Measurements from ENCODE around the gene DDB1. TPM values are rescaled to one million over a fixed set of nuclear protein-coding genes. Genes with fewer than 3 reads are reported as not detected.

DDB1 gene
- total and polyA plus RNA-seq, 10 of the 15 experiments (the other 5 are each of a cell fraction or from before 2014, with no cell fraction given) = 136 to 272 (median 216) TPM

DNA sequence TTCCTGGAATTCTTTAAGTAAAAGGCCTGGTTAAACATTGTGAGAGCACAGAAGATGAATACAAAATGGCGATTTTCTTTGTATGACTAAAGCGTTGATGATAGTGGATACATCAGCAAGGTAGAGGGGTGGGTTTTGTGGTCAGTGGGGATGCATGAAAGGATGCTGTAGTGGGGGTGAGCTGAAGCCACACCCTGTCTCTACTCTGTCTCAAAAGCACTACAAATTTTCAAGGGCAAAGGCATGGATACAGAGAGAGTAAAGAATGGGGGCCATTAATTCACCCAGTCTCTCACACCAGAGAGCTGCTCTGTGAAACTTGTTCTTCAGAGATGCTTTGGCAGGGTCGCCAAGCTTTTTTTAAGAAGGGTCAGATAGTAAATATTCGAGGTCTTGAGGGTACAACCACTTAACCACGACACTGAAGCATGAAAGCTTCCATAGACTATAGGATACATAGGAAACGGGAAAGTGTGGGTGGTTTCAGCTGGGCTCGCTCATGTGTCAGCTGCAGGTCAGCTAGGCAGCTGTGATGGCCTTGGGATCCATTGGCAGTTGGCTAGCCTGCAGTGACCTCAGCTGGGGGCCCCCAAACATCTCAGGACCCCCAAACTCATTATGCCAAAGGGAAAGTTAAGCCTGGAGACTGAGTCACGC, 37.6 kb upstream of the DDB1 start (continued):
- no peak for TF ChIP-seq RAD21 (IDR thresholded peaks at IDR 0.05; ENCODE audit: insufficient read depth, low read depth, low read length)
- no peak for TF ChIP-seq SPI1 (IDR thresholded peaks at IDR 0.05; ENCODE audit: borderline replicate concordance, insufficient read depth, low read depth, low read length)
- TF ChIP-seq WRNIP1 (IDR thresholded peaks at IDR 0.05; ENCODE audit: borderline replicate concordance, low read depth, low read length) = no peak
- TF ChIP-seq E2F8 (IDR thresholded peaks at IDR 0.05; ENCODE audit: low read depth, partially characterized antibody) = no peak
- TF ChIP-seq BRCA1 (IDR thresholded peaks at IDR 0.05; ENCODE audit: low read depth, low read length) = no peak
- no peak for TF ChIP-seq MEF2B (IDR thresholded peaks at IDR 0.05; ENCODE audit: partially characterized antibody, poor library complexity, severe bottlenecking)
- TF ChIP-seq BCL11A (IDR thresholded peaks at IDR 0.05; ENCODE audit: low read depth, low read length) = peak; percentile 33; the same call in 1 of the 2 replicates

All from GM12878 (cell line).